HFFc6 (cell line): ENCODE results near the gene SUCO. TPM values are rescaled to one million over a fixed set of nuclear protein-coding genes. Genes with fewer than 3 reads are reported as not detected.

Experiments
- DNase-seq: peaks from one replicate; pipeline ENCODE4 v3.0.0-alpha.2; 2018
- H3K27ac Mint-ChIP-seq: 2 replicates; pipeline ENCODE4 v1.8.0; 2020; ENCODE audit warnings: mild to moderate bottlenecking, mixed read lengths
- H3K27me3 Mint-ChIP-seq: 2 replicates; pipeline ENCODE4 v1.8.0; 2021; ENCODE audit warnings: mild to moderate bottlenecking, moderate library complexity, mixed read lengths; ENCODE audit not compliant: insufficient read depth
- H3K36me3 Mint-ChIP-seq: 2 replicates; pipeline ENCODE4 v1.8.0; 2021; ENCODE audit warnings: low read depth, mixed read lengths
- H3K4me1 Mint-ChIP-seq: 2 replicates; pipeline ENCODE4 v1.8.0; 2020; ENCODE audit warnings: low read depth, mixed read lengths
- H3K4me3 Mint-ChIP-seq: 2 replicates; pipeline ENCODE4 v1.8.0; 2020; ENCODE audit warnings: mild to moderate bottlenecking, moderate library complexity, mixed read lengths
- H3K9me3 Mint-ChIP-seq: 2 replicates; pipeline ENCODE4 v1.8.0; 2020; ENCODE audit warnings: mild to moderate bottlenecking, mixed read lengths
- CTCF ChIP-seq: fragments of 200-600 bp; sonication (generic); IDR thresholded peaks from 2 replicates; pipeline ENCODE4 v1.5.0; 2021; ENCODE audit warnings: antibody characterized with exemption, mild to moderate bottlenecking
- total RNA-seq, 6 experiments: library from RNA; stranded (reverse); fragmentation: NEBNext Ultra II Directional; extraction: Animal tissue kit (Norgen Biotek cat#: 25700); gene quantifications; 2 replicates in 1 of 6; 3 replicates in 5 of 6; pipeline ENCODE4 v1.2.3, GENCODE V29; 2021

The SUCO gene
- total RNA-seq, 6 experiments from 2014 or later, result 33.9 to 45.2 (median 37.1) TPM

GRCh38 chr1:172642970-172643369 is 110.0 kb downstream of the SUCO start:
- no peak overlapping the region for H3K27ac Mint-ChIP-seq

GRCh38 chr1:172646653-172647052 is 113.7 kb downstream of the SUCO start:
- DNase-seq, result no peak
- H3K27ac Mint-ChIP-seq, result no peak overlapping the region
- peaks cover under 1% of the 10 kb centered on the region; the same call in 1 of the 2 replicates for H3K27me3 Mint-ChIP-seq
- H3K36me3 Mint-ChIP-seq, result no peaks in the 10 kb centered on the region
- H3K4me3 Mint-ChIP-seq, result no peak overlapping the region
- no peaks in the 10 kb centered on the region for H3K9me3 Mint-ChIP-seq
- H3K4me1 Mint-ChIP-seq, result peaks cover 50% of the 10 kb centered on the region
- no peak for TF ChIP-seq CTCF

More at GRCh38 chr1:172642970-172643369, 110.0 kb downstream of the SUCO start:
- H3K9me3 Mint-ChIP-seq, result no peaks in the 10 kb centered on the region
- DNase-seq, result no peak
- H3K36me3 Mint-ChIP-seq, result no peaks in the 10 kb centered on the region
- no peak overlapping the region for H3K4me3 Mint-ChIP-seq
- TF ChIP-seq CTCF, result no peak
- peaks cover 3% of the 10 kb centered on the region for H3K27me3 Mint-ChIP-seq
- H3K4me1 Mint-ChIP-seq, result peaks cover 67% of the 10 kb centered on the region

GRCh38 chr1:172647110-172647564 is 114.2 kb downstream of the SUCO start:
- peaks cover 49% of the 10 kb centered on the region for H3K4me1 Mint-ChIP-seq
- H3K4me3 Mint-ChIP-seq, result no peak overlapping the region
- H3K27ac Mint-ChIP-seq, result no peak overlapping the region
- TF ChIP-seq CTCF, result 0 out of 2 replicates have a peak, but pooled peaks have one; percentile 12
- DNase-seq, result no peak
- no peaks in the 10 kb centered on the region for H3K36me3 Mint-ChIP-seq
- H3K27me3 Mint-ChIP-seq, result no peaks in the 10 kb centered on the region; the same call in 1 of the 2 replicates
- no peaks in the 10 kb centered on the region for H3K9me3 Mint-ChIP-seq

GRCh38 chr1:172647987-172648386 is 115.0 kb downstream of the SUCO start:
- H3K4me3 Mint-ChIP-seq, result no peak overlapping the region

GRCh38 chr1:172650474-172651193 is 117.7 kb downstream of the SUCO start:
- Mint-ChIP-seq H3K9me3 (no peaks in the 10 kb centered on the region), H3K4me3 (no peak overlapping the region), H3K36me3 (no peaks in the 10 kb centered on the region), H3K27ac (peak overlapping the region; percentile 34; the same call in 1 of the 2 replicates), H3K4me1 (peaks cover 60% of the 10 kb centered on the region), H3K27me3 (no peaks in the 10 kb centered on the region)
- no peak for DNase-seq
- TF ChIP-seq CTCF, result no peak

More at GRCh38 chr1:172647987-172648386, 115.0 kb downstream of the SUCO start:
- Mint-ChIP-seq H3K36me3 (no peaks in the 10 kb centered on the region), H3K9me3 (no peaks in the 10 kb centered on the region), H3K27me3 (no peaks in the 10 kb centered on the region; the same call in 1 of the 2 replicates), H3K4me1 (peaks cover 48% of the 10 kb centered on the region), H3K27ac (no peak overlapping the region)
- no peak for TF ChIP-seq CTCF
- DNase-seq, result no peak
